Endometrial microvascular endothelial cells (primary cell): Measurements from ENCODE around the gene MMAA. TPM values are rescaled to one million over a fixed set of nuclear protein-coding genes. Genes with fewer than 3 reads are reported as not detected.
"Not testable (repeated sequence)": the region's sequence is repeated elsewhere in the genome, so short reads cannot be mapped to it uniquely, and the experiment has no call there.

Experiments used
- in situ Hi-C: cut with HindIII; loops from 2 replicates; pipeline ENCODE4 v1.10.0; 2017; ENCODE audit warnings: low sequenced_read_pairs, low pct_unique_long_range_greater_than_20kb; ENCODE audit errors: inconsistent ontology term
- total RNA-seq: library from RNA; depleted of rRNA; stranded (reverse); fragments of >200 nt; gene quantifications from one replicate; pipeline ENCODE4 v1.2.3, GENCODE V29; 2015; ENCODE audit errors: inconsistent ontology term

MMAA gene
- 13.9 TPM for total RNA-seq

GRCh38 chr4:145618932-145619638 lies at the start of gene MMAA:
Gene MMAA (plus strand): TSS chr4:145619385. CDS start chr4:145639140, 19,755 bp downstream.
- in situ Hi-C loops = loop anchor here (25.0 kb wide), 1 partner anchor 432 kb away; the partner anchor contains the start of gene OTUD4

DNA sequence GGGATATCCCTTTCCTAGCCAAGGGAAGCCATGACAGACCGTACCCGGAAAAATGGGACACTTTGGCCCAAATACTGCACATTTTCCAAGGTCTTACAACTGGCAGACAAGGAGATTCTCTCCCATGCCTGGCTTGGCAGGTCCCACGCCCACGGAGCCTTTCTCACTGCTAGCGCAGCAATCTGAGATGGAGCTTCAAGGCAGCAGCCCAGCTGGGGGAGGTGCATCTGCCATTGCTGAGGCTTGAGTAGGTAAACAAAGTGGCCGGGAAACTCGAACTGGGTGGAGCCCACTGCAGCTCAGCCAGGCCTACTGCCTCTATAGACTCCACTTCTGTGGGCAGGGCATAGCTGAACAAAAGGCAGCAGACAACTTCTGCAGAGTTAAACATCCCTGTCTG lies 44.6 kb upstream of the MMAA start:
- in situ Hi-C loops = not testable (repeated sequence)

- in situ Hi-C loops = no loop called here
These were observed 38.3 kb upstream of the MMAA start for GRCh38 chr4:145580906-145581305.

GRCh38 chr4:145583191-145584055 lies 35.8 kb upstream of the MMAA start:
- in situ Hi-C loops = no loop called here

DNA sequence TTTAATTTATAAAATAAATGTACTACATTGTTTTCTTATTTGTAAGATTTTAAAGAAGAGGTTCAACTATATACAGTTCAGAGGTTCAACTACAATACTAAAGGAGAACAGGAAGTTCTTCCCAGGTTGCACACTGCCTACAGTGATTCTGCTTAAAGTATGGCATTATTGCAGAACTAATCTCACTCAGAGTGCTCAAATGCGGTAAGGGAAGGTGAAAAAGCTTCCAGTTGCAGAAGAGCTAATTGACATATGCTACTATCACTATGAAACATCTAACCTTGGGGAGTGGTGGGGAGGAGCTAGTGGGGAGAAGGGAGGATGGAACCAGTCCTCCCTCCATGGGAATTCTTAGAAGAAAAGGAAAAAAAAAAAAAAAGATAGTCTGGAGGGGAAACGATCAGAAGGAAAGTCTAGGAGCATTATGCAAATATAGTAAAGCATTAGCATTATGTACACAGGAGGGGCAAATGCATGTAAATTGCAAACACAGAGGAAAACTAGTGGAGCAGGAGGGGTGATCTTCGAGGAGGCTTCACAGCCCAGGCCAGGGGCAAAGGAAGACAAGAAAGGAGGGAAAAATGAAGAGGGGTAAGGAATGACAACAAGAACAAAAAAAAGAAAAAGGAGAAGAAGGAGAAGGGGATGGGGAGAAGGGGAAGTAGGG lies 32.0 kb upstream of the MMAA start:
- in situ Hi-C loops = no loop called here

- in situ Hi-C loops = not testable (repeated sequence)
These were observed 29.8 kb upstream of the MMAA start for GRCh38 chr4:145589381-145589780.

DNA sequence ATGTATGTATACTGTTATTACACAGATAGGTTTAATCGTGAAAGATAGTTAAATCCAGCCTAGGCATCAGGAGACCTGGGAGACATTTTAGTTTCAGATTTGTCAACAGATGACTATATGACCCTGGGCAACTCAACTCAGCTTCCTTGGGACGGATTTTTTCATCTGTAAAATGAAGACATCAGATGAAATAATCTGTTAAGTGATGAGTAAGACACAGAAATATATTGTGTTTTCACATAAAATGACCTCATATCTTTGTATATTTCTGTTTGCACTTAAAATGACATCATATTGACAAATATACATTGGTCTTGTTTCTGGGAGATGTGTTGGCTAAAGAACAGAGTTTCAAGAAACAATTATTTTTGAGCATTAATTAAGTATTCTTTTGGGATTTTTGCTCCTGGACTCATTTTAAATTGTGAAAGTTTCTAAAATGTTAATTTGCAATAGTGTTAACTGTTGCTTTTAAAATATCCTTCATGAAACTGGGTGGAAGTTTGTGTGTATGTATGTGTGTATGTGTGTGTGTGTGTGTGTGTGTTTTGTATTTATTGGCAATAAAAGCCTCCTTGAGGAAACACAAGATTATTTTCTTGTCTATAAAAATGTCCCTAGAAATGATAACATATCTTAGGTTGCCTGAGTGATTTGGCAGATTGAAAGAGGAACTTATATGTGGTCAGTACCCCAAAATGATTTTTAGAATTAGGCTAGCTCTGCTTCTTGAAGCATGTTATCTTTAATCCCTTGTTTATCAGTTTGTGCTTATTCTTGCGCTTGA lies 29.1 kb upstream of the MMAA start:
- in situ Hi-C loops = no loop called here

DNA sequence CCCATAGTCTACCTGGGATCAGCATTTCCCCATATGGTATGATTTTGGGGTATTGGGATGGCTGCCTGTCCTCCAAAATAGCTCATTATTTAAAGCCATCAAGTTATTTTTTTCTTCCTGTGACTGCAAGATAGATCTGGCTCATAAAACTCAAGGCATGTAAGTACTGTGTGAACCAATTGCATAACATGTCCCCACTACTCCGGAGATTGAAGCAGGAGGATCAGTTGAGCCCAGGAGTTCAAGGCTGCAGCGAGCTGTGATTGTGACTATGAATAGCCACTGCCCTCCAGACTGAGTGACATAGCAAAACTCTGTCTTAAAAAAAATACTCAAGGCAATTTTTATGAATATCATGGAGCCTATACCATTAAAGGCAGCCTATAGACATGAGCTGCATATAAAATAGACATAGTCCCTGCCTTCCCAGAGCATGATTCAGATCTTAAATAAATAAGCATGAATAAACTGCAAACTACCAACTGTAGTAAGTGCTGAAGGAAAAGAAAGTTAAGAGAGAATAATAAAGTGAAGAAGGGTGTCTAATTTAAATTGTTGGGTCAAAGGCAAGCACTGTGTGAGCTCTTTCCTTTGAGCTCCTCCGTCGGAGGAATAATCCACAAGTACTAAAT lies 16.9 kb upstream of the MMAA start:
- in situ Hi-C loops = loop anchor here (25.0 kb wide), 1 partner anchor 415 kb away; the partner anchor contains the start of gene OTUD4

DNA sequence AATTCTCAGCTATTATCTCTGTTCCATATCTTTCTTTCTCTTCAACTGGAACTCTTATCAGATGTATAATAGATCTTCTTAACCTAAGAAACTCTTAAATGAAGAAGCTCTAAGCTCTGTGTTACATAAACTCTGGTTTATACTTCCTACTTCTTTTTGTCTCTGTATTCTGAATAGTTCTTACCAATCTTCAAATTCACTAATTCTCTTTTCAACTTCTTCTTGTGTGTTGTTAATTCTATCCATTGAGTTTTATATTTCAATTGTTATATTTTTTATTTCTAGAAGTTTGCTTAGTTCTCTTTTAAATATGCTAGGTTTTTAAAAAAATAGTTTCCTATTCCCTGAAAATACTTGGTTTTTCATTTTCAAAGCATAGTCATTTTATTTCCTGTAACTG lies 13.2 kb upstream of the MMAA start:
- in situ Hi-C loops = loop anchor here (25.0 kb wide), 1 partner anchor 419 kb away; the partner anchor contains the start of gene OTUD4

GRCh38 chr4:145609481-145610427 lies 9.4 kb upstream of the MMAA start:
- in situ Hi-C loops = loop anchor here (25.0 kb wide), 1 partner anchor 422 kb away; the partner anchor contains the start of gene OTUD4

DNA sequence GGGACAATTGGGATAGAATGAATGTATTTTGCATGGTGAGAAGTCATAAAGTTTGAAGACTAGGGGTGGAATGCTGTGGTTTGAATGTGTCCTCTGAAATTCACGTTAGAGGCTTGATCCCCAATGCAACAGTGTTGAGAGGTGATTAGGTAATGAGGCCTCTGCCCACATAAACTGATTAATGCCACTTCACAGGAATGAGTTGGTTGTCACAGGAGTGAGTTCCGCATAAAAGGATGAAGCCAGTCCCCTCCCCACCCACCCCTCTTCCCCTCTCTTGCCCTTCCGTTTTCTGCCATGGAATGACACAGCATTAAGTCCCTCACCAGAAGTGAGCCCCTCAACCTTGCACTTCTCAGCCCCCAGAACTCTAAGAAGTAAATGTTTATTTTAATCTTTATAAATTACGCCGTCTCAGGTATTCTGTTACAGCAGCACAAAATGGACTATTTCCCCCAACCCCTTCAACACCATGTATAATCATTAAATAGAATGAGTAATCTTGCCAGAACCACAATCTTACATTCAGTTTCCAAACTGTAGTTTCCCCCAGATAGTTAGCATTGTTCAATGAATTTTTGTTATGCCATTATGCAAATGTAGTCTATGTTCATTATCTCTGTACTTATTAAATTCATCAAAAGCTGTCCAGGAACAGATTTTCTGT lies 5.5 kb upstream of the MMAA start:
- in situ Hi-C loops = loop anchor here (25.0 kb wide), 1 partner anchor 426 kb away; the partner anchor contains the start of gene OTUD4

GRCh38 chr4:145614233-145614610 lies 5.0 kb upstream of the MMAA start:
- in situ Hi-C loops = loop anchor here (25.0 kb wide), 1 partner anchor 427 kb away; the partner anchor contains the start of gene OTUD4

GRCh38 chr4:145618210-145618931 lies 814 bp upstream of the MMAA start:
- in situ Hi-C loops = loop anchor here (25.0 kb wide), 1 partner anchor 431 kb away; the partner anchor contains the start of gene OTUD4

DNA sequence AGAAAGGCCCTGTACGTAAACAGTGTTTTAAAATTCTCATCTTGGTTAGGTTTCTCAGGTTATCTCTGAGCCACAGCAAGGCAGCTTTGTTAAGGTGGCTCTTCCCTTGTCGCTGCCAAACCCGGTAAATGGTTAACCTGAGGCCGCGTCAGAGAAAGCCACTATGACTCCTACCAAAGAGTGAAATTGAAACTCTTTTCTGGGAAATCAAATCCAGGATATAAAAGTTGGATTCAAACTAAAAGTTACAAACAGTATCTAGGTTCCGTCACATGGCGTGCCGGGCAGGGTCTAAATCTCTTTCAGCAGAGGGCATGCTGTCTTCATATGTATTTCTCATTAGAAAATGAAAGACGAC lies 433 bp downstream of the MMAA start:
- in situ Hi-C loops = loop anchor here (25.0 kb wide), 1 partner anchor 432 kb away; the partner anchor contains the start of gene OTUD4

GRCh38 chr4:145622067-145622466 lies 2.9 kb downstream of the MMAA start:
- in situ Hi-C loops = loop anchor here (25.0 kb wide), 1 partner anchor 435 kb away; the partner anchor contains the start of gene OTUD4

DNA sequence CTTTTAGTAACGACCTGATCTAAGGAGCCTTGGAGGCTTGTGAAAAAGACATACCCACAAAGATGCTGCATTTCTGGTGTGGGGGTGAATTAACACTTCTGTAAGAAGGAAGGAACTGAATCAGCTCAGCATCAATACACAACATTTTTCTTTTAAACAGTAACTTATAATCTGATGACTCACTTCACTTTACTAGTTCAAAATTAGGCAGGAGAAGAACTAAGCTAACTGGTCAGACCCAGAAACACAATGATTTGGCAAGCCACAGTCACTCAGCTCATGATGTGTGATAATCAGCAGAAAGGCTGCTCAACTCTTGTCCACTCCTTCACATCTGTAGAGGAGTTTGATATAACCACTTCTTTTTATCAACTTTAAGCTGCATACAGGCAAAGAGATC lies 4.6 kb downstream of the MMAA start:
- in situ Hi-C loops = loop anchor here (25.0 kb wide), 1 partner anchor 437 kb away; the partner anchor contains the start of gene OTUD4
